HCT116 (cell line): ENCODE measurements around the gene LRP1B. TPM values are rescaled to one million over a fixed set of nuclear protein-coding genes. Genes with fewer than 3 reads are reported as not detected.

Experiments
- ATAC-seq: fragments of 200-7000 bp; cut with Tn5 transposase; 2 replicates; pipeline ENCODE4 v1.9.1; 2020; ENCODE audit warnings: mild to moderate bottlenecking, moderate library complexity
- BruUV-seq: library from RNA; stranded (reverse); fragments of 400-500 nt; replicated peaks from 2 replicates; lab custom pipeline; 2021; lab: Mats Ljungman, UMichigan
- CTCF ChIA-PET: fragments of 300-600 bp; sonication (Branson Sonifier 250); formaldehyde crosslinking; loops from one replicate; lab custom pipeline; 2021; ENCODE audit warnings: antibody characterized with exemption; lab: Charles Lee
- POLR2A ChIA-PET: fragments of 300-600, 350-600 bp; sonication (Branson Sonifier 250); formaldehyde crosslinking; loops from one replicate; lab custom pipeline; 2021; ENCODE audit warnings: antibody characterized with exemption; lab: Charles Lee
- RAD21 ChIA-PET, 2 experiments: fragments of 300-600 bp; sonication (Branson Sonifier 250); formaldehyde crosslinking; loops; one replicate each; lab custom pipeline; 2023; ENCODE audit warnings: low total read pairs in 2 of 2; ENCODE audit not compliant: uncharacterized antibody in 2 of 2, unreplicated experiment in 2 of 2, low non-redundant PET in 1 of 2; lab: Charles Lee
- DNase-seq: peaks from one replicate; pipeline ENCODE4 v3.0.0-alpha.2; 2010; ENCODE audit warnings: low read depth, low spot score
- H2AFZ ChIP-seq: fragments of 200-600 bp; shearing (Covaris generic), sonication (generic); 2 replicates; pipeline ENCODE4 v1.6.1; 2017; ENCODE audit warnings: low read depth, mixed run types, mixed read lengths, antibody characterized with exemption, low read length; ENCODE audit not compliant: poor library complexity, severe bottlenecking
- H3K27ac ChIP-seq: 2 replicates; pipeline ENCODE4 v1.5.1; 2012; ENCODE audit warnings: low read depth, low read length
- H3K27me3 ChIP-seq: fragments of 200-600 bp; sonication (generic); 2 replicates; pipeline ENCODE4 v1.6.1; 2016; ENCODE audit warnings: mixed run types, low read length, mixed read lengths; ENCODE audit not compliant: insufficient read depth
- H3K36me3 ChIP-seq, 2 experiments: fragments of 200-500 bp in 1 of 2; fragments of 200-600 bp in 1 of 2; sonication (Bioruptor generic) in 1 of 2; sonication (generic) in 1 of 2; 2 replicates each; pipeline versions ENCODE4 v1.5.1 to v1.6.1; 2014 to 2016; ENCODE audit warnings: low read length in 2 of 2, inconsistent platforms in 1 of 2, mixed read lengths in 1 of 2, mixed run types in 1 of 2; ENCODE audit not compliant: insufficient read depth in 2 of 2, control insufficient read depth in 1 of 2
- H3K4me1 ChIP-seq, 2 experiments: fragments of 200-600 bp in 1 of 2; sonication (generic) in 1 of 2; 2 replicates each; pipeline versions ENCODE4 v1.5.1 to v1.6.1; 2012 to 2017; ENCODE audit warnings: low read length in 2 of 2, inconsistent platforms in 1 of 2, mild to moderate bottlenecking in 1 of 2, mixed read lengths in 1 of 2, mixed run types in 1 of 2, moderate library complexity in 1 of 2; ENCODE audit not compliant: insufficient read depth in 2 of 2, control insufficient read depth in 1 of 2
- H3K4me2 ChIP-seq: fragments of 200-600 bp; sonication (generic); 2 replicates; pipeline ENCODE4 v1.6.1; 2017; ENCODE audit warnings: mixed run types, low read length, mixed read lengths
- H3K4me3 ChIP-seq, 2 experiments: fragments of 200-600 bp in 1 of 2; sonication (generic) in 1 of 2; replicated peaks in 1 of 2; 2 replicates each; pipeline ENCODE4 v1.5.1; 2011 to 2016; ENCODE audit warnings: low read length in 2 of 2, control low read depth in 1 of 2, low read depth in 1 of 2, mild to moderate bottlenecking in 1 of 2, mixed read lengths in 1 of 2, mixed run types in 1 of 2
- H3K79me2 ChIP-seq: fragments of 200-600 bp; sonication (generic); 2 replicates; pipeline ENCODE4 v1.6.1; 2017; ENCODE audit warnings: mild to moderate bottlenecking, mixed run types, low read length, moderate library complexity, mixed read lengths; ENCODE audit not compliant: insufficient read depth
- H3K9ac ChIP-seq: fragments of 200-600 bp; sonication (generic); 2 replicates; pipeline ENCODE4 v1.6.1; 2016; ENCODE audit warnings: low read length, mixed read lengths
- H3K9me2 ChIP-seq: fragments of 200-600 bp; sonication (generic), shearing (Covaris generic); 2 replicates; pipeline ENCODE4 v1.6.1; 2017; ENCODE audit warnings: mixed run types, mild to moderate bottlenecking, moderate library complexity; ENCODE audit not compliant: insufficient read depth
- H3K9me3 ChIP-seq, 2 experiments: fragments of 200-500 bp in 1 of 2; fragments of 200-600 bp in 1 of 2; sonication (Bioruptor generic) in 1 of 2; sonication (generic) in 1 of 2; 2 replicates each; pipeline ENCODE4 v1.6.1; 2014 to 2017; ENCODE audit warnings: low read length in 2 of 2, mixed read lengths in 2 of 2, inconsistent platforms in 1 of 2, low read depth in 1 of 2, mild to moderate bottlenecking in 1 of 2, mixed run types in 1 of 2, moderate library complexity in 1 of 2; ENCODE audit not compliant: control insufficient read depth in 1 of 2, insufficient read depth in 1 of 2
- H4K20me1 ChIP-seq: fragments of 200-600 bp; sonication (generic), shearing (Covaris generic); 2 replicates; pipeline ENCODE4 v1.6.1; 2017; ENCODE audit warnings: mixed run types, mild to moderate bottlenecking, moderate library complexity; ENCODE audit not compliant: insufficient read depth
- ELF1 ChIP-seq: IDR thresholded peaks from 2 replicates; pipeline ENCODE4 v1.6.1; 2012; ENCODE audit warnings: low read depth, borderline replicate concordance
- EZH2phosphoT487 ChIP-seq: fragments of 200-600 bp; IDR thresholded peaks from 2 replicates; pipeline ENCODE4 v1.6.1; 2018; ENCODE audit warnings: antibody characterized with exemption, borderline replicate concordance
- MAX ChIP-seq: IDR thresholded peaks from 2 replicates; pipeline ENCODE4 v1.6.1; 2012
- POLR2A ChIP-seq: IDR thresholded peaks from 2 replicates; pipeline ENCODE4 v1.7.0; 2011; ENCODE audit warnings: borderline replicate concordance; ENCODE audit not compliant: insufficient read depth, insufficient read length; ENCODE audit errors: extremely low read depth
- POLR2AphosphoS5 ChIP-seq: IDR thresholded peaks from 2 replicates; pipeline ENCODE4 v1.6.1; 2011; ENCODE audit warnings: mild to moderate bottlenecking, low read depth, low read length, moderate library complexity
- SP1 ChIP-seq: IDR thresholded peaks from 2 replicates; pipeline ENCODE4 v1.6.1; 2012; ENCODE audit warnings: low read depth
- SRF ChIP-seq: IDR thresholded peaks from 2 replicates; pipeline ENCODE4 v1.6.1; 2012; ENCODE audit warnings: low read depth
- ZFX ChIP-seq: fragments of 450-650 bp; IDR thresholded peaks from 2 replicates; pipeline ENCODE4 v1.6.1; 2017
- ZNF274 ChIP-seq: fragments of 200-500 bp; sonication (Bioruptor generic); IDR thresholded peaks from 2 replicates; pipeline ENCODE4 v1.6.1; 2014; ENCODE audit warnings: mild to moderate bottlenecking, low read depth, low read length, inconsistent platforms
- intact Hi-C: fragments of 100-400 bp; cut with micrococcal nuclease; formaldehyde crosslinking; loops from 2 replicates; pipeline ENCODE4 v1.10.0; 2022
- total RNA-seq: library from RNA; stranded (reverse); gene quantifications from one replicate; pipeline ENCODE4 v1.2.1, GENCODE V29; 2021; ENCODE audit not compliant: unreplicated experiment
- TF ChIP-seq, protein P1 (sequence below): IDR thresholded peaks from 2 replicates; pipeline ENCODE4 v1.6.1; 2012
- TF ChIP-seq, protein P2 (sequence below), 3 experiments: fragments of 200-600 bp in 1 of 3; sonication (generic) in 1 of 3; IDR thresholded peaks in 2 of 3; conservative IDR thresholded peaks in 1 of 3; 2 replicates each; pipeline ENCODE4 v1.5.1; 2012 to 2017; ENCODE audit warnings: low read depth in 2 of 3, low read length in 2 of 3, antibody characterized with exemption in 1 of 3, borderline replicate concordance in 1 of 3, control low read depth in 1 of 3, mild to moderate bottlenecking in 1 of 3, mixed read lengths in 1 of 3, mixed run types in 1 of 3, moderate library complexity in 1 of 3; ENCODE audit not compliant: insufficient read depth in 1 of 3

The LRP1B gene
- total RNA-seq, 1 experiment from 2014 or later = 0.34 TPM

GRCh38 chr2:140718999-140719398 lies 1411.8 kb downstream of the LRP1B start:
- Histone ChIP-seq H3K4me1 (no peaks in the 10 kb centered on the region), H3K36me3 (no peaks in the 10 kb centered on the region), H3K4me3 (no peak overlapping the region), H2AFZ (no peak overlapping the region), H3K79me2 (no peaks in the 10 kb centered on the region), H3K4me2 (no peak overlapping the region), H3K27me3 (no peaks in the 10 kb centered on the region), H4K20me1 (no peaks in the 10 kb centered on the region), H3K9me2 (no peaks in the 10 kb centered on the region), H3K9me3 (no peaks in the 10 kb centered on the region), H3K9ac (no peak overlapping the region), H3K27ac (no peak overlapping the region)
- DNase-seq = no peak
- CTCF ChIA-PET = no interaction called here
- TF ChIP-seq POLR2AphosphoS5 (no peak), SP1 (no peak), ZNF274 (no peak), ZFX (no peak), EZH2phosphoT487 (no peak), POLR2A (no peak), MAX (no peak), SRF (no peak), ELF1 (no peak)
- TF ChIP-seq, protein P1, sequence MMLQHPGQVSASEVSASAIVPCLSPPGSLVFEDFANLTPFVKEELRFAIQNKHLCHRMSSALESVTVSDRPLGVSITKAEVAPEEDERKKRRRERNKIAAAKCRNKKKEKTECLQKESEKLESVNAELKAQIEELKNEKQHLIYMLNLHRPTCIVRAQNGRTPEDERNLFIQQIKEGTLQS = no peak
- TF ChIP-seq, protein P2, sequence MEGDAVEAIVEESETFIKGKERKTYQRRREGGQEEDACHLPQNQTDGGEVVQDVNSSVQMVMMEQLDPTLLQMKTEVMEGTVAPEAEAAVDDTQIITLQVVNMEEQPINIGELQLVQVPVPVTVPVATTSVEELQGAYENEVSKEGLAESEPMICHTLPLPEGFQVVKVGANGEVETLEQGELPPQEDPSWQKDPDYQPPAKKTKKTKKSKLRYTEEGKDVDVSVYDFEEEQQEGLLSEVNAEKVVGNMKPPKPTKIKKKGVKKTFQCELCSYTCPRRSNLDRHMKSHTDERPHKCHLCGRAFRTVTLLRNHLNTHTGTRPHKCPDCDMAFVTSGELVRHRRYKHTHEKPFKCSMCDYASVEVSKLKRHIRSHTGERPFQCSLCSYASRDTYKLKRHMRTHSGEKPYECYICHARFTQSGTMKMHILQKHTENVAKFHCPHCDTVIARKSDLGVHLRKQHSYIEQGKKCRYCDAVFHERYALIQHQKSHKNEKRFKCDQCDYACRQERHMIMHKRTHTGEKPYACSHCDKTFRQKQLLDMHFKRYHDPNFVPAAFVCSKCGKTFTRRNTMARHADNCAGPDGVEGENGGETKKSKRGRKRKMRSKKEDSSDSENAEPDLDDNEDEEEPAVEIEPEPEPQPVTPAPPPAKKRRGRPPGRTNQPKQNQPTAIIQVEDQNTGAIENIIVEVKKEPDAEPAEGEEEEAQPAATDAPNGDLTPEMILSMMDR (IDR thresholded peaks at IDR 0.05 in 2 of 3, conservative IDR thresholded peaks at IDR 0.05 in 1 of 3; ENCODE audit: borderline replicate concordance in 1 of 3, insufficient read depth in 1 of 3, low read depth in 2 of 3, low read length in 2 of 3) = no peak
- no TSS peak for BruUV-seq
- ATAC-seq = no peak
- POLR2A ChIA-PET = no interaction called here
- intact Hi-C loops = no loop called here
- RAD21 ChIA-PET = no interaction called here
